Left cardiac atrium (tissue), 4 donors: ENCODE data around the gene HOXA7. TPM values are rescaled to one million over a fixed set of nuclear protein-coding genes. Genes with fewer than 3 reads are reported as not detected.

ENCODE experiments used
- ATAC-seq, 2 donors: fragments of 200-7000 bp; cut with Tn5 transposase; one replicate each; pipeline ENCODE4 v1.9.1; 2020; ENCODE audit warnings: mild to moderate bottlenecking in 2 of 2, moderate library complexity in 2 of 2
- DNase-seq: peaks from one replicate; pipeline ENCODE4 v3.0.0-alpha.2; 2020
- intact Hi-C, 2 donors: fragments of 100-400 bp; cut with DNase I; formaldehyde crosslinking; loops; one replicate each; pipeline versions ENCODE4 v1.14.1 to v1.15.1; 2022 to 2023
- microRNA-seq, 2 donors: library from miRNA; unstranded; fragments of <30 nt; microRNA quantifications; one replicate each; pipeline ENCODE4 v1.2.0, GENCODE V29; 2020
- total RNA-seq, 2 donors: library from RNA; stranded (reverse); fragmentation: NEBNext Ultra II Directional; extraction: Animal tissue kit (Norgen Biotek cat#: 25700); gene quantifications; one replicate each; pipeline ENCODE4 v1.2.1, GENCODE V29; 2021
- donor health status: DM: no; HTN: yes; CAD: no.
- donor health status: DM: no; HTN: yes; CAD: no; lungs with severe emphysema.
- donor health status: DM: yes; HTN: yes; CAD: no.
- donor health status: Dilated cardiomyopathy.

HOXA7 gene
- total RNA-seq, 2 donors from 2014 or later: 0.12 to 0.39 TPM

DNA sequence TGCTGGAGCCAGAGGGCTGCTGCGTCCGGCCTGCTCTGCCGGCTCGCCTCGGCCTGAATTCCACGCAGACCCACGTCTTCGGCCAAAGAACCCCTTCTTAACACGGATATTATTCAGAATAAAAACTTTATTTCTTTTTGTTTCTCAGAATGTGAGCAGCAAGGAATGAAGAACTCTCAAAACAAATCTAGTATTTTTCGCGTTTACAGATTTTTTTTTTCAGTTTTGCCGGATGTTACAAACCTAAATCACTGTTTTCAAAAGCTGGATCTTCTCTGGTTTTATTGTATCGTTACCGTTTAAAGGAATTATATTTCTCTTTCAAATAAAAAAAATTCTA is 49.6 kb downstream of the HOXA7 start:
- no peak for DNase-seq
- ATAC-seq: no peak

DNA sequence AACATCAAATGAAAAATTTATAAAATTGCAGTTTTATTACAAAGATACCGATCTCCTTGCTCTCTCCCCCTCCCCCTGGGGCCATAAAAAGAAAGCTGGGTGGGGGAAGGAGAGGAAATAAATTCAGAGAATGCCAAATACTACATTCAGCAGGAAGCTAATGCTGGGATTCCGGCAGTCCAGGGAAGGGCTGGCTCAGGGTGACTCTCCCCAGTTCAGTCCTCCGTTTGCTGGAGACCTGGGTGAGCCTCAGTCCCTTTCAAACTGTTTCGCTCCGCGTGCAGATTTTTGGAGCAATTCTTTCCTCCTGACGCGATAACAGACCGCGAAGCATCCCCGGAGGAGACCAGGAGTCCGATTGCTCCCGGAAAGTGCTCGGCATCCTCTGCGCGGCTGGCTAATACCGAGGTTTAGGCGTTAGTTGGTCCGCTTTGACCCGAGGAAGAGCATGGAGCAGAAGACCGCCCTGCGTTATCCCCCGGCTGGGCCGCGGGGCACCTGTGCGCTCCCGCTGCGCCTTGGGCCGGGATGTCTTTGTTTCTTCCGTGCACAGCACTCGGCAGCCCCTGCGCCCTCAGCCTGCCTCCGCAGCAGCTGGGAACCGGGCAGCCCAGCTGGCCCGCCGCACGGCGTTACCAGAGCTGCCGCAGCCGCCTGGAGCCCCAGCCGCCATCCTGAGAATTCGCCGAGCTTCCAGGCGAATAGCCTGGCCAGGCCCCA is 50.1 kb downstream of the HOXA7 start:
- ATAC-seq: peak in 1 of 2 donors; percentile 27
- intact Hi-C loops: no loop called here
- no peak for DNase-seq

More for the DNA sequence above, 49.6 kb downstream of the HOXA7 start:
- intact Hi-C loops: no loop called here

DNA sequence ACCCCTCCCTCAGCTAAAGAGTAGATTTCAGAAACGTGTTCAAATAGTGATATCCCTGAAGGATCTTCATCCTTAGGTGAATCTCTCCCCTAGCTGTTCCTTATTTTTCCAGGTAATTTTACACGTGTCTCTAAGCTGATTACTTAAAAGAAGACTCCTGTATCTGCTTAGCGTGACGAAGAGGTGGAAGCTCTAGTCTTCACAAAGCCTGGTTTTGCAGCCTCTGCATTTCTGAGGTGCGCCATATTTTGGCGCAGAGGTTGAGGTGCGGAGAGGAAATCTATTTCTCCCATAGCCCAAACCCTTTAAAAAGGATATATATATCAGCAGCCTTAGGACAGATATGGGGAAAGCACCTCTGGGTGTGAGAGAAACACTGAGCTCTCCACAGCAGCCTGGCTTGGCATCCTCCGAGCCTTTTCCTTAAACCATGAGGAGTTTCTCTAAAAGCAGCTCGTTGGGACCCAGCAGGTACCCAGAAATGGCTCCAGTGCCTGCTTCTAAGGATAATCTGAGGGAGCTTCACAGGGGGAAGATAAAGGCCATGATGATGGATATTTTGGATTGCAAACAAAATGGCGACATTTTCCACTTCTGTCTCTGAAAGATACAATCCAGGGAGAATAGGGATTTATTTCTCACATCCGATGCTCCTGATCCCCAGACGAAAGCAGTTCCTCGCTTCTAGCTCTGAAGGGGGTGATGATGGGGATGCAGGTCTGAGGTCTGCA is 51.0 kb downstream of the HOXA7 start:
- no peak for DNase-seq
- no peak for ATAC-seq
- intact Hi-C loops: no loop called here

DNA sequence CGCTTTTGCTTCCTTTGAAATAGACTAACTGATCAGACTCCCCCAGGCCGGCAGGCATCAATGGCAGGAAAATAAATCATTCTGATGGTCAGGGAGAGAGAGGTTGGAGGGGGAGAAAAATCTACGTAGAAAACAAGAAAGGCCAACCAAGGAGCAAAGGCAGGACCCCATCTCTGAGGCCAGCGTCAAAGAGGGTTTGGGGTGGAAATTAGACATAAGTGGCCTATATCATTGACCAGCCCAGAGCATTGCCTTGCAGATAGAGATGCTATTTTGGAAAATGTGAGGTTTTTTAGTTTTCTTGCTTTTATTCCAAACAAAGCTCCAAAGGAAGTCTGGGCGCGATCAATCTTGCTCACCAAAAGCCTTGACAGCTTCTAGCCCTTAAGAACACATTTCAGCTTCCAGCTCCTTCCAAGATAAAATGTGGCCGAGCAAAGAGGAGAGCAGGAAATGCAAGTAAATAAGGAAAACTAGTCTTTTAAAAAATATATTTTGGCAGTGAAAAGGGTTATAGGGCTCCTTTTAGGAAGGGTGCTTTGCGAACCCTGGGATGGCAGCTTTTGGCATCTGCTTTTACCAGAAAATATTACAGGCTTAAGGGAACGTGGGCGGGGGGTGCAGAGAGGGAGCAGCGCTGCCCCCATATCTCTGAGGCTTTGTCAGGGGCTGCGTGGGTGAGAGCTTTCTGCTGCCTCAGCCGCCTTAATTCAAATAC is 52.0 kb downstream of the HOXA7 start:
- intact Hi-C loops: no loop called here
- ATAC-seq (no peak), DNase-seq (no peak)

Small RNAs within 50 kb of the gene (microRNA-seq; reads per million reads assigned to microRNA genes)
- gene MIR196B: 9.9 to 16.3 reads per million in 2 donors

Other genes with a start within 250 kb of the HOXA7 start
- gene HOXA1, start 60.7 kb downstream of the HOXA7 start, total RNA-seq: under 1 TPM; 0.12 to 0.26 TPM
- gene HOXA2, start 54.0 kb downstream of the HOXA7 start, total RNA-seq: under 1 TPM; 0.13 to 0.38 TPM
- gene HOXA4, start 25.9 kb downstream of the HOXA7 start, total RNA-seq: 1 to 10 TPM in 1 of 2 donors, under 1 TPM in 1; 0.97 to 1.0 TPM
- under 1 TPM in 1 of 2 donors, not detected in 1; 0.27 TPM for gene HOXA5, start 13.0 kb downstream of the HOXA7 start, total RNA-seq
- not detected for gene HOXA6, start 8.9 kb downstream of the HOXA7 start, total RNA-seq
- gene HOXA3, start 4.1 kb downstream of the HOXA7 start, total RNA-seq: under 1 TPM; 0.68 to 0.74 TPM
- gene HOXA9, start 8.9 kb upstream of the HOXA7 start, total RNA-seq: not detected
- under 1 TPM; 0.10 to 0.21 TPM for gene HOXA10, start 17.6 kb upstream of the HOXA7 start, total RNA-seq
- gene HOXA11, start 28.6 kb upstream of the HOXA7 start, total RNA-seq: not detected
- not detected for gene HOXA13, start 43.4 kb upstream of the HOXA7 start, total RNA-seq
- not detected for gene EVX1, start 86.1 kb upstream of the HOXA7 start, total RNA-seq